Naive thymus-derived CD8-positive, alpha-beta T cell (primary cell): ENCODE results near the gene EXOC6. TPM values are rescaled to one million over a fixed set of nuclear protein-coding genes. Genes with fewer than 3 reads are reported as not detected.

ENCODE experiments used
- ATAC-seq, 2 donors: fragments of 150-1000 bp; cut with Tn5 transposase in 1 of 2; sonication (Bioruptor Pico), chemical (Tn5 transposase) in 1 of 2; 1 replicate in 1 of 2; 2 replicates in 1 of 2; pipeline ENCODE4 v1.10.0; 2021; ENCODE audit warnings: mild to moderate bottlenecking in 2 of 2, moderate library complexity in 2 of 2
- POLR2A ChIA-PET: fragments of 350-600 bp; sonication (Branson Sonifier 250); formaldehyde crosslinking; loops from one replicate; lab custom pipeline; 2021; ENCODE audit warnings: antibody characterized with exemption; lab: Charles Lee
- DNase-seq, 10 donors: peaks; one replicate each; pipeline versions ENCODE4 v3.0.0 to v3.0.0-alpha.2; 2020 to 2022
- H3K27ac Mint-ChIP-seq, 10 donors: one replicate each; pipeline ENCODE4 v1.8.0; 2020 to 2022; ENCODE audit warnings: mild to moderate bottlenecking in 10 of 10, mixed read lengths in 10 of 10, moderate library complexity in 4 of 10, inconsistent platforms in 1 of 10
- H3K27me3 Mint-ChIP-seq, 5 donors: one replicate each; pipeline ENCODE4 v1.8.0; 2021 to 2022; ENCODE audit warnings: mixed read lengths in 5 of 5
- H3K36me3 Mint-ChIP-seq, 3 donors: one replicate each; pipeline ENCODE4 v1.8.0; 2020 to 2022; ENCODE audit warnings: mixed read lengths in 3 of 3, mild to moderate bottlenecking in 2 of 3, inconsistent platforms in 1 of 3
- H3K4me1 Mint-ChIP-seq, 4 donors: one replicate each; pipeline ENCODE4 v1.8.0; 2021 to 2022; ENCODE audit warnings: mixed read lengths in 4 of 4
- H3K4me3 Mint-ChIP-seq, 10 donors: one replicate each; pipeline ENCODE4 v1.8.0; 2020 to 2022; ENCODE audit warnings: mild to moderate bottlenecking in 10 of 10, mixed read lengths in 10 of 10, moderate library complexity in 6 of 10, inconsistent platforms in 1 of 10
- H3K9me3 Mint-ChIP-seq, 9 donors: one replicate each; pipeline ENCODE4 v1.8.0; 2020 to 2022; ENCODE audit warnings: mixed read lengths in 9 of 9, mild to moderate bottlenecking in 3 of 9, inconsistent platforms in 1 of 9, moderate library complexity in 1 of 9
- polyA plus RNA-seq, 3 donors: library from polyadenylated mRNA; unstranded; fragments of 300-500 nt; fragmentation: Illumina TruSeq; gene quantifications; one replicate each; pipeline ENCODE4 v1.2.3, GENCODE V29; 2021
- total RNA-seq, 8 experiments: library from RNA in 2 of 8; stranded (reverse) in 2 of 8; gene quantifications; one replicate each; pipeline ENCODE4 v1.2.3 and lab custom pipeline; 2021 to 2026

EXOC6 gene
- total and polyA plus RNA-seq, 5 experiments from 2014 or later = 5.5 to 12.3 (median 6.5) TPM

- no peak for ATAC-seq
Observed at GRCh38 chr10:93076871-93077270, 228.6 kb downstream of the EXOC6 start.

GRCh38 chr10:93077860-93078337 lies 229.6 kb downstream of the EXOC6 start:
- ATAC-seq = no peak
- Mint-ChIP-seq H3K36me3 (no peaks in the 10 kb centered on the region), H3K4me3 (no peak overlapping the region), H3K27me3 (peaks cover 27 to 74% (median 53%) of the 10 kb centered on the region in 5 donors), H3K9me3 (no peaks in the 10 kb centered on the region), H3K4me1 (peaks cover 7 to 22% (median 17%) of the 10 kb centered on the region in 4 donors), H3K27ac (no peak overlapping the region)
- POLR2A ChIA-PET = no interaction called here
- no peak for DNase-seq

More at GRCh38 chr10:93076871-93077270, 228.6 kb downstream of the EXOC6 start:
- POLR2A ChIA-PET = no interaction called here
- no peak overlapping the region for H3K27ac Mint-ChIP-seq
- no peak overlapping the region for H3K4me3 Mint-ChIP-seq
- no peaks in the 10 kb centered on the region for H3K9me3 Mint-ChIP-seq
- DNase-seq = no peak
- peaks cover 10 to 33% (median 24%) of the 10 kb centered on the region in 4 donors for H3K4me1 Mint-ChIP-seq
- no peaks in the 10 kb centered on the region for H3K36me3 Mint-ChIP-seq
- peaks cover 31 to 81% (median 57%) of the 10 kb centered on the region in 5 donors for H3K27me3 Mint-ChIP-seq

- Mint-ChIP-seq H3K4me3 (peak overlapping the region in 1 of 10 donors; percentile 43), H3K4me1 (peaks cover 3 to 13% (median 8%) of the 10 kb centered on the region in 4 donors), H3K9me3 (no peaks in the 10 kb centered on the region), H3K27ac (peak overlapping the region in 1 of 10 donors; percentile 69), H3K27me3 (peaks cover 26 to 64% (median 46%) of the 10 kb centered on the region in 5 donors), H3K36me3 (no peaks in the 10 kb centered on the region)
- POLR2A ChIA-PET = no interaction called here
- no peak for ATAC-seq
- no peak for DNase-seq
Observed at GRCh38 chr10:93079663-93080349, 231.5 kb downstream of the EXOC6 start.

- POLR2A ChIA-PET = no interaction called here
- peaks cover 3 to 7% (median 6%) of the 10 kb centered on the region in 4 donors for H3K4me1 Mint-ChIP-seq
- ATAC-seq = peak; percentile 53
- H3K4me3 Mint-ChIP-seq = peak overlapping the region in 1 of 10 donors; percentile 43
- H3K27ac Mint-ChIP-seq = peak overlapping the region in 1 of 10 donors; percentile 69
- DNase-seq = peak in 9 of 10 donors; percentile 30 to 67 (median 46)
- H3K9me3 Mint-ChIP-seq = no peaks in the 10 kb centered on the region
- peaks cover 25 to 58% (median 41%) of the 10 kb centered on the region in 5 donors for H3K27me3 Mint-ChIP-seq
- H3K36me3 Mint-ChIP-seq = no peaks in the 10 kb centered on the region
Observed at GRCh38 chr10:93080350-93081046, 232.2 kb downstream of the EXOC6 start.

- Mint-ChIP-seq H3K27ac (no peak overlapping the region), H3K9me3 (no peaks in the 10 kb centered on the region), H3K4me3 (no peak overlapping the region), H3K4me1 (peaks cover 2 to 6% (median 3%) of the 10 kb centered on the region in 4 donors), H3K27me3 (peaks cover 21 to 49% (median 35%) of the 10 kb centered on the region in 5 donors), H3K36me3 (no peaks in the 10 kb centered on the region)
- DNase-seq (no peak), ATAC-seq (no peak)
- POLR2A ChIA-PET = no interaction called here
Observed at GRCh38 chr10:93081318-93081717, 233.0 kb downstream of the EXOC6 start.

- peaks cover 18 to 44% (median 30%) of the 10 kb centered on the region in 5 donors for H3K27me3 Mint-ChIP-seq
- H3K4me1 Mint-ChIP-seq = peaks cover 2 to 6% (median 3%) of the 10 kb centered on the region in 4 donors
- ATAC-seq (no peak), DNase-seq (no peak)
- H3K36me3 Mint-ChIP-seq = no peaks in the 10 kb centered on the region
- H3K9me3 Mint-ChIP-seq = no peaks in the 10 kb centered on the region
- no peak overlapping the region for H3K4me3 Mint-ChIP-seq
- POLR2A ChIA-PET = no interaction called here
- H3K27ac Mint-ChIP-seq = peak overlapping the region in 1 of 10 donors; percentile 57
Observed at GRCh38 chr10:93081834-93082233, 233.5 kb downstream of the EXOC6 start.

- Mint-ChIP-seq H3K27me3 (peaks cover 15 to 40% (median 24%) of the 10 kb centered on the region in 5 donors), H3K4me3 (no peak overlapping the region), H3K36me3 (no peaks in the 10 kb centered on the region), H3K4me1 (peaks cover 2 to 6% (median 5%) of the 10 kb centered on the region in 4 donors), H3K27ac (no peak overlapping the region), H3K9me3 (no peaks in the 10 kb centered on the region)
- DNase-seq = no peak
- POLR2A ChIA-PET = interaction anchor here (0.6 kb wide), 1 partner anchor 202 kb away, joined by 5 read pairs; no protein-coding TSS in a partner anchor
- no peak for ATAC-seq
Observed at GRCh38 chr10:93083743-93084539, 235.6 kb downstream of the EXOC6 start.

GRCh38 chr10:93085272-93085859 lies 237.0 kb downstream of the EXOC6 start:
- Mint-ChIP-seq H3K27ac (no peak overlapping the region), H3K27me3 (peaks cover 11 to 32% (median 18%) of the 10 kb centered on the region in 5 donors), H3K4me3 (no peak overlapping the region), H3K9me3 (no peaks in the 10 kb centered on the region), H3K4me1 (peaks cover 0 to 3% (median 1%) of the 10 kb centered on the region in 4 donors), H3K36me3 (no peaks in the 10 kb centered on the region)
- DNase-seq (no peak), ATAC-seq (no peak)
- POLR2A ChIA-PET = no interaction called here

GRCh38 chr10:93086289-93086688 lies 238.0 kb downstream of the EXOC6 start:
- Mint-ChIP-seq H3K4me1 (peaks cover 0 to 3% (median under 1%) of the 10 kb centered on the region in 4 donors), H3K27me3 (peaks cover 10 to 24% (median 12%) of the 10 kb centered on the region in 5 donors), H3K27ac (peak overlapping the region in 1 of 10 donors; percentile 15), H3K4me3 (no peak overlapping the region), H3K36me3 (no peaks in the 10 kb centered on the region), H3K9me3 (no peaks in the 10 kb centered on the region)
- POLR2A ChIA-PET = no interaction called here
- no peak for ATAC-seq
- no peak for DNase-seq

- POLR2A ChIA-PET = no interaction called here
- Mint-ChIP-seq H3K27me3 (peaks cover 5 to 17% (median 8%) of the 10 kb centered on the region in 5 donors), H3K9me3 (no peaks in the 10 kb centered on the region), H3K27ac (no peak overlapping the region), H3K4me3 (no peak overlapping the region), H3K36me3 (no peaks in the 10 kb centered on the region), H3K4me1 (peaks cover 0 to 3% (median under 1%) of the 10 kb centered on the region in 4 donors)
- ATAC-seq (no peak), DNase-seq (no peak)
Observed at GRCh38 chr10:93087846-93088245, 239.5 kb downstream of the EXOC6 start.

- Mint-ChIP-seq H3K27me3 (peaks cover 7 to 17% (median 8%) of the 10 kb centered on the region in 5 donors), H3K4me3 (no peak overlapping the region), H3K36me3 (no peaks in the 10 kb centered on the region), H3K27ac (no peak overlapping the region), H3K9me3 (no peaks in the 10 kb centered on the region), H3K4me1 (peaks cover 0 to 3% (median under 1%) of the 10 kb centered on the region in 4 donors)
- POLR2A ChIA-PET = no interaction called here
- no peak for ATAC-seq
- no peak for DNase-seq
Observed at GRCh38 chr10:93088466-93088865, 240.1 kb downstream of the EXOC6 start.

- DNase-seq = no peak
- H3K36me3 Mint-ChIP-seq = no peaks in the 10 kb centered on the region
- H3K27ac Mint-ChIP-seq = no peak overlapping the region
- no peak overlapping the region for H3K4me3 Mint-ChIP-seq
- POLR2A ChIA-PET = no interaction called here
- no peak for ATAC-seq
- H3K27me3 Mint-ChIP-seq = peaks cover 7 to 17% (median 8%) of the 10 kb centered on the region in 5 donors
- no peaks in the 10 kb centered on the region for H3K9me3 Mint-ChIP-seq
- peaks cover 0 to 3% (median under 1%) of the 10 kb centered on the region in 4 donors for H3K4me1 Mint-ChIP-seq
Observed at GRCh38 chr10:93090619-93091018, 242.3 kb downstream of the EXOC6 start.
